Smooth muscle cell (in vitro differentiated cells): ENCODE data around the gene LRRC7. TPM values are rescaled to one million over a fixed set of nuclear protein-coding genes. Genes with fewer than 3 reads are reported as not detected.

Experiments
- DNase-seq: peaks from one replicate; lab custom pipeline; 2025; ENCODE audit not compliant: unreplicated experiment; lab: John Stamatoyannopoulos, UW
- H2AFZ ChIP-seq: fragments of 200-600 bp; sonication (generic); 2 replicates; pipeline ENCODE4 v1.6.0; 2016; ENCODE audit warnings: antibody characterized with exemption, low read depth, mild to moderate bottlenecking
- H3F3A ChIP-seq: fragments of 200-600 bp; sonication (generic); 2 replicates; pipeline ENCODE4 v1.6.0; 2017; ENCODE audit warnings: antibody characterized with exemption, low read depth
- H3K27ac ChIP-seq: fragments of 200-600 bp; sonication (generic); 2 replicates; pipeline ENCODE4 v1.5.1; 2016; ENCODE audit warnings: low read depth, mild to moderate bottlenecking
- H3K27me3 ChIP-seq: fragments of 200-600 bp; sonication (generic); 2 replicates; pipeline ENCODE4 v1.6.1; 2016; ENCODE audit warnings: low read depth, mild to moderate bottlenecking
- H3K36me3 ChIP-seq: fragments of 200-600 bp; sonication (generic); 2 replicates; pipeline ENCODE4 v1.5.1; 2016; ENCODE audit warnings: low read depth
- H3K4me1 ChIP-seq: fragments of 200-600 bp; sonication (generic); 2 replicates; pipeline ENCODE4 v1.5.1; 2016; ENCODE audit warnings: low read depth
- H3K4me2 ChIP-seq: fragments of 200-600 bp; sonication (generic); 2 replicates; pipeline ENCODE4 v1.6.0; 2016; ENCODE audit warnings: mild to moderate bottlenecking
- H3K4me3 ChIP-seq: fragments of 200-600 bp; sonication (generic); 2 replicates; pipeline ENCODE4 v1.5.1; 2016; ENCODE audit warnings: mild to moderate bottlenecking
- H3K79me2 ChIP-seq: fragments of 200-600 bp; sonication (generic); 2 replicates; pipeline ENCODE4 v1.6.0; 2016; ENCODE audit warnings: low read depth, mild to moderate bottlenecking
- H3K9ac ChIP-seq: fragments of 200-600 bp; sonication (generic); 2 replicates; pipeline ENCODE4 v1.6.0; 2016; ENCODE audit warnings: low read depth
- H3K9me3 ChIP-seq: fragments of 200-600 bp; sonication (generic); replicated peaks from 2 replicates; pipeline ENCODE4 v1.5.1; 2016; ENCODE audit warnings: low read depth
- H4K20me1 ChIP-seq: fragments of 200-600 bp; sonication (generic); 2 replicates; pipeline ENCODE4 v1.6.0; 2016; ENCODE audit warnings: low read depth
- CTCF ChIP-seq: fragments of 200-600 bp; sonication (generic); IDR thresholded peaks from 2 replicates; pipeline ENCODE4 v1.5.1; 2017; ENCODE audit warnings: borderline replicate concordance, mild to moderate bottlenecking, antibody characterized with exemption; ENCODE audit not compliant: insufficient read depth, poor library complexity, severe bottlenecking
- WGBS: methylation state at CpG from one replicate; pipeline ENCODE4 v1.1.7; 2016; ENCODE audit warnings: low lambda C conversion rate; 5-methylcytosine and 5-hydroxymethylcytosine counted together
- polyA plus RNA-seq: library from polyadenylated mRNA; unstranded; fragments of >200 nt; fragmentation: Nextera tagmentation; extraction: Ambion mirVana; gene quantifications from 2 replicates; pipeline ENCODE4 v1.2.1, GENCODE V29; 2016
- total RNA-seq: library from RNA; depleted of rRNA; stranded (reverse); fragments of >200 nt; gene quantifications from 2 replicates; pipeline ENCODE4 v1.2.3, GENCODE V29; 2014

LRRC7 gene
- total and polyA plus RNA-seq, 2 experiments from 2014 or later: 0.04 to 0.06 TPM

- no peak overlapping the region for H2AFZ ChIP-seq
- no peak overlapping the region for H3K4me3 ChIP-seq
- H4K20me1 ChIP-seq: no peaks in the 10 kb centered on the region
- H3K79me2 ChIP-seq: no peaks in the 10 kb centered on the region
- H3K27me3 ChIP-seq: peaks cover 17% of the 10 kb centered on the region
- no peaks in the 10 kb centered on the region for H3K4me1 ChIP-seq
- H3F3A ChIP-seq: no peaks in the 10 kb centered on the region
- no peak for TF ChIP-seq CTCF
- H3K9ac ChIP-seq: no peak overlapping the region
- no peak overlapping the region for H3K27ac ChIP-seq
- H3K4me2 ChIP-seq: no peak overlapping the region
- 89% methylated on average over 1 of the region's 1 CpG for whole genome bisulfite sequencing
- no peaks in the 10 kb centered on the region for H3K36me3 ChIP-seq
- no peaks in the 10 kb centered on the region for H3K9me3 ChIP-seq
- no peak for DNase-seq
These were observed 22.1 kb downstream of the LRRC7 start for GRCh38 chr1:69589799-69590198.

- peaks cover 24% of the 10 kb centered on the region for H3K27me3 ChIP-seq
- no peak overlapping the region for H3K27ac ChIP-seq
- no peak overlapping the region for H2AFZ ChIP-seq
- no peak overlapping the region for H3K4me3 ChIP-seq
- no peak for DNase-seq
- H3K4me2 ChIP-seq: no peak overlapping the region
- TF ChIP-seq CTCF: no peak
- no peak overlapping the region for H3K9ac ChIP-seq
- no peaks in the 10 kb centered on the region for H3K79me2 ChIP-seq
- 85% methylated on average over 6 of the region's 6 CpGs for WGBS
- H3K36me3 ChIP-seq: no peaks in the 10 kb centered on the region
- H3K9me3 ChIP-seq: no peaks in the 10 kb centered on the region
- no peaks in the 10 kb centered on the region for H3K4me1 ChIP-seq
- H4K20me1 ChIP-seq: no peaks in the 10 kb centered on the region
- H3F3A ChIP-seq: no peaks in the 10 kb centered on the region
These were observed 24.6 kb downstream of the LRRC7 start for GRCh38 chr1:69592341-69592740.

GRCh38 chr1:69595486-69595885 is 27.8 kb downstream of the LRRC7 start:
- no peaks in the 10 kb centered on the region for H3K9me3 ChIP-seq
- no peaks in the 10 kb centered on the region for H4K20me1 ChIP-seq
- no peak overlapping the region for H2AFZ ChIP-seq
- no peak overlapping the region for H3K9ac ChIP-seq
- H3K36me3 ChIP-seq: no peaks in the 10 kb centered on the region
- H3K4me3 ChIP-seq: no peak overlapping the region
- H3K27ac ChIP-seq: no peak overlapping the region
- H3K4me2 ChIP-seq: no peak overlapping the region
- TF ChIP-seq CTCF: no peak
- H3K4me1 ChIP-seq: no peaks in the 10 kb centered on the region
- 90% methylated on average over 2 of the region's 2 CpGs for WGBS
- H3K27me3 ChIP-seq: peaks cover 24% of the 10 kb centered on the region
- no peak for DNase-seq
- H3F3A ChIP-seq: no peaks in the 10 kb centered on the region
- H3K79me2 ChIP-seq: no peaks in the 10 kb centered on the region

- Histone ChIP-seq H3K79me2 (no peaks in the 10 kb centered on the region), H3K4me3 (no peak overlapping the region), H2AFZ (no peak overlapping the region), H3K4me2 (no peak overlapping the region), H4K20me1 (no peaks in the 10 kb centered on the region), H3K27ac (no peak overlapping the region), H3K27me3 (no peaks in the 10 kb centered on the region), H3F3A (no peaks in the 10 kb centered on the region), H3K36me3 (no peaks in the 10 kb centered on the region), H3K9ac (no peak overlapping the region), H3K9me3 (no peaks in the 10 kb centered on the region), H3K4me1 (no peaks in the 10 kb centered on the region)
- WGBS: 56% methylated on average over 3 of the region's 3 CpGs
- TF ChIP-seq CTCF: no peak
- no peak for DNase-seq
These were observed 43.6 kb downstream of the LRRC7 start for GRCh38 chr1:69611316-69611715.
